Panc1 (cell line): Measurements from ENCODE around the gene ZFYVE28. TPM values are rescaled to one million over a fixed set of nuclear protein-coding genes. Genes with fewer than 3 reads are reported as not detected.

Experiments used
- ATAC-seq: fragments of 200-7000 bp; cut with Tn5 transposase; 2 replicates; pipeline ENCODE4 v1.9.1; 2020; ENCODE audit warnings: mild to moderate bottlenecking, moderate library complexity
- BruUV-seq: library from RNA; stranded (reverse); fragments of 400-500 nt; replicated peaks from 2 replicates; lab custom pipeline; 2021; lab: Mats Ljungman, UMichigan
- CTCF ChIA-PET: fragments of 300-600 bp; sonication (Branson Sonifier 250); formaldehyde crosslinking; loops from one replicate; lab custom pipeline; 2022; ENCODE audit warnings: antibody characterized with exemption; lab: Charles Lee
- POLR2A ChIA-PET: fragments of 300-600 bp; sonication (Branson Sonifier 250); formaldehyde crosslinking; loops from one replicate; lab custom pipeline; 2022; ENCODE audit warnings: antibody characterized with exemption; lab: Charles Lee
- DNase-seq: peaks from one replicate; pipeline ENCODE4 v3.0.0-alpha.2; 2010; ENCODE audit warnings: low read depth, low spot score
- H3K27ac ChIP-seq: 2 replicates; pipeline ENCODE4 v1.5.1; 2011; ENCODE audit warnings: mild to moderate bottlenecking, low read length, inconsistent platforms
- H3K27me3 ChIP-seq: fragments of 200-500 bp; sonication (Bioruptor generic); 2 replicates; pipeline ENCODE4 v1.6.0; 2014; ENCODE audit warnings: low read length, inconsistent platforms; ENCODE audit not compliant: control insufficient read depth, insufficient read depth
- H3K36me3 ChIP-seq: fragments of 200-500 bp; sonication (Bioruptor generic); 2 replicates; pipeline ENCODE4 v1.5.1; 2014; ENCODE audit warnings: inconsistent platforms, mild to moderate bottlenecking, low read length, moderate library complexity; ENCODE audit not compliant: control insufficient read depth, insufficient read depth
- H3K4me1 ChIP-seq: 2 replicates; pipeline ENCODE4 v1.5.1; 2011; ENCODE audit warnings: inconsistent platforms, mild to moderate bottlenecking, low read length, moderate library complexity; ENCODE audit not compliant: control insufficient read depth, insufficient read depth
- H3K4me3 ChIP-seq, 2 experiments: 2 replicates each; pipeline ENCODE4 v1.5.1; 2011 to 2012; ENCODE audit warnings: low read depth in 2 of 2, low read length in 2 of 2, mild to moderate bottlenecking in 2 of 2, inconsistent platforms in 1 of 2, moderate library complexity in 1 of 2
- H3K9me3 ChIP-seq: fragments of 200-500 bp; sonication (Bioruptor generic); 2 replicates; pipeline ENCODE4 v1.5.1; 2014; ENCODE audit warnings: low read depth, mild to moderate bottlenecking, inconsistent platforms, low read length, moderate library complexity; ENCODE audit not compliant: control insufficient read depth, insufficient read depth
- CTCF ChIP-seq: fragments of 450-650 bp; IDR thresholded peaks from 2 replicates; pipeline ENCODE4 v1.5.1; 2017; ENCODE audit warnings: mild to moderate bottlenecking
- POLR2AphosphoS5 ChIP-seq: IDR thresholded peaks from 2 replicates; pipeline ENCODE4 v1.6.1; 2012; ENCODE audit warnings: mild to moderate bottlenecking, low read depth, low read length, moderate library complexity
- SIN3A ChIP-seq: IDR thresholded peaks from 2 replicates; pipeline ENCODE4 v1.6.1; 2012; ENCODE audit warnings: low read depth, mild to moderate bottlenecking, low read length, moderate library complexity, borderline replicate concordance; ENCODE audit not compliant: insufficient read depth
- TCF7L2 ChIP-seq: IDR thresholded peaks from 2 replicates; pipeline ENCODE4 v1.6.1; 2011; ENCODE audit warnings: mild to moderate bottlenecking, low read depth, low read length, inconsistent platforms
- in situ Hi-C: cut with HindIII; loops from 2 replicates; pipeline ENCODE4 v1.10.0; 2016; ENCODE audit warnings: low sequenced_read_pairs, low pct_unique_long_range_greater_than_20kb
- intact Hi-C: fragments of 100-400 bp; cut with micrococcal nuclease; formaldehyde crosslinking; loops from one replicate; pipeline ENCODE4 v1.10.0; 2022; ENCODE audit not compliant: unreplicated experiment
- total RNA-seq: library from RNA; stranded (reverse); gene quantifications from one replicate; pipeline ENCODE4 v1.2.1, GENCODE V29; 2021; ENCODE audit not compliant: unreplicated experiment
- TF ChIP-seq, protein P1 (sequence below), 2 experiments: IDR thresholded peaks; 2 replicates each; pipeline ENCODE4 v1.6.1; 2011 to 2012; ENCODE audit warnings: low read depth in 2 of 2, control low read depth in 1 of 2, low read length in 1 of 2, mild to moderate bottlenecking in 1 of 2, moderate library complexity in 1 of 2; ENCODE audit not compliant: insufficient read depth in 1 of 2

ZFYVE28 gene
- total RNA-seq, 1 experiment from 2014 or later: 11.9 TPM

DNA sequence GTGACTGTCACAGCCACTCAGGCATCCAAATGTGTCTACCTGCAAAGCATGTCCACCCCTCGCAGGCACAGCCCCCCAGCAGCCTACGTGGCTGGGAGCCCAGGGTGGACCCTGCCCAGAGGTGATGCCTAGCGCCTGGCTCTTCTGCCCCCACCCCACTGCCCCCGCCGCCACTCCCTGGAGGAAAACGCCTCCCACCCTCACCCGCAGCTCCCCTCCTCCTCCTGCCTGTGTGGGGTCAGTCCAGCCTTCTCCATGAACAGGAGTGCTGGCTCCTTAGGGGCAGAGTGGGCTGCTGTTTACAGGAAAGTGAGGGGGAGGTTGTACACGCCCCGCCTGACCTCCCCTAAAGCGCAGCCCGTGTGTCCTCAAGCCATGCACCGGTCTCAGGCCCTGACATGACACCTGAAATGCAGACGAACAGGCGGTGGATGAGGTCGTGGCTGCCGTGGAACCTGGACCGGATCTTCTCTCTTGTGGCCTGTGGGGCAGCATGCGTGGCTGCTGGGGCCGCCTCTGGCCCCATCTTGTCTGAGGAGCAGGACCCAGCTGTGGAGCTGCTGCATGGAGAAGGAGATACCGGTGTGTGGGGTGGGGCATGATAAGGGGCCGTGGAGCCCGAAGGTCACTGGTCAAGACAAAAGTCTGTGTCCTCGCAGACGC lies 144.7 kb downstream of the ZFYVE28 start:
- ATAC-seq: no peak
- ChIA-PET POLR2A (no interaction called here), CTCF (interaction anchor here (0.8 kb wide), 1 partner anchor 162 kb away, joined by 4 read pairs; no protein-coding TSS in a partner anchor)
- TF ChIP-seq, protein P1, sequence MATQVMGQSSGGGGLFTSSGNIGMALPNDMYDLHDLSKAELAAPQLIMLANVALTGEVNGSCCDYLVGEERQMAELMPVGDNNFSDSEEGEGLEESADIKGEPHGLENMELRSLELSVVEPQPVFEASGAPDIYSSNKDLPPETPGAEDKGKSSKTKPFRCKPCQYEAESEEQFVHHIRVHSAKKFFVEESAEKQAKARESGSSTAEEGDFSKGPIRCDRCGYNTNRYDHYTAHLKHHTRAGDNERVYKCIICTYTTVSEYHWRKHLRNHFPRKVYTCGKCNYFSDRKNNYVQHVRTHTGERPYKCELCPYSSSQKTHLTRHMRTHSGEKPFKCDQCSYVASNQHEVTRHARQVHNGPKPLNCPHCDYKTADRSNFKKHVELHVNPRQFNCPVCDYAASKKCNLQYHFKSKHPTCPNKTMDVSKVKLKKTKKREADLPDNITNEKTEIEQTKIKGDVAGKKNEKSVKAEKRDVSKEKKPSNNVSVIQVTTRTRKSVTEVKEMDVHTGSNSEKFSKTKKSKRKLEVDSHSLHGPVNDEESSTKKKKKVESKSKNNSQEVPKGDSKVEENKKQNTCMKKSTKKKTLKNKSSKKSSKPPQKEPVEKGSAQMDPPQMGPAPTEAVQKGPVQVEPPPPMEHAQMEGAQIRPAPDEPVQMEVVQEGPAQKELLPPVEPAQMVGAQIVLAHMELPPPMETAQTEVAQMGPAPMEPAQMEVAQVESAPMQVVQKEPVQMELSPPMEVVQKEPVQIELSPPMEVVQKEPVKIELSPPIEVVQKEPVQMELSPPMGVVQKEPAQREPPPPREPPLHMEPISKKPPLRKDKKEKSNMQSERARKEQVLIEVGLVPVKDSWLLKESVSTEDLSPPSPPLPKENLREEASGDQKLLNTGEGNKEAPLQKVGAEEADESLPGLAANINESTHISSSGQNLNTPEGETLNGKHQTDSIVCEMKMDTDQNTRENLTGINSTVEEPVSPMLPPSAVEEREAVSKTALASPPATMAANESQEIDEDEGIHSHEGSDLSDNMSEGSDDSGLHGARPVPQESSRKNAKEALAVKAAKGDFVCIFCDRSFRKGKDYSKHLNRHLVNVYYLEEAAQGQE (IDR thresholded peaks at IDR 0.05; ENCODE audit: insufficient read depth in 1 of 2, low read depth in 2 of 2, low read length in 1 of 2): no peak
- TF ChIP-seq CTCF (no peak), SIN3A (no peak), POLR2AphosphoS5 (no peak), TCF7L2 (no peak)
- Histone ChIP-seq H3K4me3 (no peak overlapping the region), H3K4me1 (no peaks in the 10 kb centered on the region), H3K27me3 (no peaks in the 10 kb centered on the region), H3K27ac (no peak overlapping the region), H3K9me3 (no peaks in the 10 kb centered on the region), H3K36me3 (no peaks in the 10 kb centered on the region)
- in situ Hi-C loops: no loop called here
- intact Hi-C loops: no loop called here
- DNase-seq: no peak
- BruUV-seq: no TSS peak

DNA sequence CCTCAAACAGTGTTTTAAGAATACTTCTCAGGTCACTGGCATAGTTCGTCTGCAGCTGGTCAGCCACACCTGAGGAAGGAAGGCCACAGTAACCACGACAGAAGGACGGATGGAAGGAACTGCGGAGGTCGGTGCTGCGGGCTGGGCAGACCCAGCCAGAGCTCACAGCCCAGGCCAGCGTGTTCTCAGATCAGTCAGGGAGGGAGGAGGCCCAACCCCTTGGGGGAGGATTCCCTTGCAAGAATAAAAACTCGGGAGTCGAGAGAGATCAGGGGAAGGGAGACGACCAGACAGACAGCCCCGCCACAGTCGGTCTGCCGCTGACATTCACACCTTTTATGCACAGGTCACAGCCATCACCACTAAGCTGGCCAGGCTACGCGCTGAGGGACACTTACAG lies 145.2 kb downstream of the ZFYVE28 start:
- Histone ChIP-seq H3K4me1 (no peaks in the 10 kb centered on the region), H3K9me3 (no peaks in the 10 kb centered on the region), H3K27me3 (no peaks in the 10 kb centered on the region), H3K27ac (no peak overlapping the region), H3K36me3 (no peaks in the 10 kb centered on the region), H3K4me3 (no peak overlapping the region)
- no TSS peak for BruUV-seq
- ChIA-PET CTCF (interaction anchor here (0.8 kb wide), 1 partner anchor 162 kb away, joined by 4 read pairs; no protein-coding TSS in a partner anchor), POLR2A (no interaction called here)
- no peak for DNase-seq
- in situ Hi-C loops: no loop called here
- intact Hi-C loops: no loop called here
- no peak for ATAC-seq
- TF ChIP-seq, protein P1 (IDR thresholded peaks at IDR 0.05; ENCODE audit: insufficient read depth in 1 of 2, low read depth in 2 of 2, low read length in 1 of 2): no peak
- TF ChIP-seq POLR2AphosphoS5 (no peak), SIN3A (no peak), TCF7L2 (no peak)
